Measurements from ENCODE around the gene TANC1.

DNA sequence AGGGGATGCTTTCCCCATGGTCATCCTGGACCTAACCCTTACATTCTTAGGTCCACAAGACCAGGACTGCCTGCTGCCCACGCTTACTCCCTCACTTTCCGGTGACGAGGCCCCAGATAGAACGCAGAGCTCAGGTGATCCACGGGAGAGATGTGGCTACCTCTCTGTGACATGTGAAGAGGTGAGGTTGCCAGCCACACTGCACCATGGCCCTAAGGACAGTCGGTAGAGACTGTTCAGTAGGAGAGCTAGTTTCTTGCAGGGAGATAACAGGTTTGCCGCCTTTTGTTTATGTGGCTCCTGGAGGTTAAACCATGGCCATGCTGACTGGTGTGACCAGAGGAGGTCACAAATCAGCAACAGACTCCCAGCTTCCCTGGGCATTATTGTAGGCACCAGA lies 246.7 kb downstream of the TANC1 start:
- TF ChIP-seq, protein P1, sequence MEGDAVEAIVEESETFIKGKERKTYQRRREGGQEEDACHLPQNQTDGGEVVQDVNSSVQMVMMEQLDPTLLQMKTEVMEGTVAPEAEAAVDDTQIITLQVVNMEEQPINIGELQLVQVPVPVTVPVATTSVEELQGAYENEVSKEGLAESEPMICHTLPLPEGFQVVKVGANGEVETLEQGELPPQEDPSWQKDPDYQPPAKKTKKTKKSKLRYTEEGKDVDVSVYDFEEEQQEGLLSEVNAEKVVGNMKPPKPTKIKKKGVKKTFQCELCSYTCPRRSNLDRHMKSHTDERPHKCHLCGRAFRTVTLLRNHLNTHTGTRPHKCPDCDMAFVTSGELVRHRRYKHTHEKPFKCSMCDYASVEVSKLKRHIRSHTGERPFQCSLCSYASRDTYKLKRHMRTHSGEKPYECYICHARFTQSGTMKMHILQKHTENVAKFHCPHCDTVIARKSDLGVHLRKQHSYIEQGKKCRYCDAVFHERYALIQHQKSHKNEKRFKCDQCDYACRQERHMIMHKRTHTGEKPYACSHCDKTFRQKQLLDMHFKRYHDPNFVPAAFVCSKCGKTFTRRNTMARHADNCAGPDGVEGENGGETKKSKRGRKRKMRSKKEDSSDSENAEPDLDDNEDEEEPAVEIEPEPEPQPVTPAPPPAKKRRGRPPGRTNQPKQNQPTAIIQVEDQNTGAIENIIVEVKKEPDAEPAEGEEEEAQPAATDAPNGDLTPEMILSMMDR (IDR thresholded peaks at IDR 0.05) = no peak
- TF ChIP-seq POLR2A (IDR thresholded peaks at IDR 0.05) = no peak

All from right lobe of liver (tissue), 4 donors.